ENCODE results near the gene CA14. TPM values are rescaled to one million over a fixed set of nuclear protein-coding genes. Genes with fewer than 3 reads are reported as not detected.
"Not testable (repeated sequence)": the region's sequence is repeated elsewhere in the genome, so short reads cannot be mapped to it uniquely, and the experiment has no call there.

CA14 gene
- total RNA-seq, 1 experiment from 2014 or later, result 35.3 TPM

GRCh38 chr1:150235852-150236613 lies 21.5 kb upstream of the CA14 start, which contains the start of gene ANP32E (continued):
- TF ChIP-seq RORB (CRISPR knock-in tag; IDR thresholded peaks at IDR 0.05), result no peak
- no peak for TF ChIP-seq SMAD4 (CRISPR knock-in tag; IDR thresholded peaks at IDR 0.05)
- no peak for TF ChIP-seq ZNF671 (CRISPR knock-in tag; IDR thresholded peaks at IDR 0.05)
- TF ChIP-seq CREB1 (CRISPR knock-in tag; IDR thresholded peaks at IDR 0.05), result no peak

GRCh38 chr1:150236614-150237100 lies 20.9 kb upstream of the CA14 start:
- POLR2A ChIA-PET, result interaction anchor here (0.9 to 1.0 kb wide), 2 partner anchors 21 to 127 kb away, joined by 3 to 4 read pairs; partner anchors contain the start of genes CA14 and RPRD2
- Mint-ChIP-seq H3K27me3 (ENCODE audit: low read depth) (no peaks in the 10 kb centered on the region), H3K4me3 (no peak overlapping the region), H3K4me1 (peaks cover 17% of the 10 kb centered on the region), H3K36me3 (no peaks in the 10 kb centered on the region), H3K9me3 (no peaks in the 10 kb centered on the region), H3K27ac (no peak overlapping the region)
- DNase-seq (ENCODE audit: low spot score), result no peak
- no peak for ATAC-seq
- TF ChIP-seq ESRRA (CRISPR knock-in tag; IDR thresholded peaks at IDR 0.05; ENCODE audit: borderline replicate concordance) (no peak), NFATC4 (CRISPR knock-in tag; IDR thresholded peaks at IDR 0.05) (no peak), IRF2 (CRISPR knock-in tag; IDR thresholded peaks at IDR 0.05; ENCODE audit: borderline replicate concordance, low read depth) (no peak), ZNF425 (CRISPR knock-in tag; conservative IDR thresholded peaks at IDR 0.05) (no peak), OVOL2 (CRISPR knock-in tag; IDR thresholded peaks at IDR 0.05; ENCODE audit: borderline replicate concordance) (no peak), USF2 (CRISPR knock-in tag; IDR thresholded peaks at IDR 0.05) (no peak), RELA (CRISPR knock-in tag; IDR thresholded peaks at IDR 0.05; ENCODE audit: borderline replicate concordance) (no peak), ZNF138 (CRISPR knock-in tag; conservative IDR thresholded peaks at IDR 0.05) (no peak), FOXJ3 (CRISPR knock-in tag; IDR thresholded peaks at IDR 0.05; ENCODE audit: borderline replicate concordance) (no peak), ZNF671 (CRISPR knock-in tag; IDR thresholded peaks at IDR 0.05) (no peak), STAT6 (CRISPR knock-in tag; conservative IDR thresholded peaks at IDR 0.05; ENCODE audit: low read depth) (no peak), E2F5 (CRISPR knock-in tag; IDR thresholded peaks at IDR 0.05) (no peak), ATF3 (CRISPR knock-in tag; conservative IDR thresholded peaks at IDR 0.05) (no peak), MAX (CRISPR knock-in tag; IDR thresholded peaks at IDR 0.05) (no peak), SMAD4 (CRISPR knock-in tag; IDR thresholded peaks at IDR 0.05) (no peak), CREM (CRISPR knock-in tag; IDR thresholded peaks at IDR 0.05) (no peak)
- CTCF ChIA-PET, result interaction anchor here (1.6 kb wide), 1 partner anchor 20 kb away, joined by 4 read pairs; the partner anchor contains the start of gene CA14

GRCh38 chr1:150237176-150237575 lies 20.4 kb upstream of the CA14 start:
- DNase-seq (ENCODE audit: low spot score); H3K4me3 Mint-ChIP-seq; H3K9me3 Mint-ChIP-seq; H3K36me3 Mint-ChIP-seq; H3K27ac Mint-ChIP-seq; ATAC-seq; H3K27me3 Mint-ChIP-seq (ENCODE audit: low read depth): not testable (repeated sequence)
- POLR2A ChIA-PET, result interaction anchor here (0.9 to 1.0 kb wide), 2 partner anchors 20 to 127 kb away, joined by 3 to 4 read pairs; partner anchors contain the start of genes CA14 and RPRD2
- peaks cover 17% of the 10 kb centered on the region for H3K4me1 Mint-ChIP-seq
- CTCF ChIA-PET, result interaction anchor here (0.6 to 1.6 kb wide), 2 partner anchors 20 to 680 kb away, joined by 3 to 4 read pairs; partner anchors contain the start of gene CA14

All from WTC11 (cell line).